Thyroid gland (tissue), 4 donors: Measurements from ENCODE around the gene RFX7.

Experiments
- POLR2A ChIP-seq, 2 donors: fragments of 450-650 bp; IDR thresholded peaks; one replicate each; pipeline ENCODE4 v1.6.1; 2017; ENCODE audit warnings: antibody characterized with exemption in 2 of 2, mild to moderate bottlenecking in 2 of 2, moderate library complexity in 1 of 2
- TF ChIP-seq, protein P1 (sequence below), 6 experiments: fragments of 200-600 bp in 3 of 6; fragments of 450-650 bp in 3 of 6; sonication (generic) in 3 of 6; IDR thresholded peaks; one replicate each; pipeline ENCODE4 v1.5.1; 2016 to 2019; ENCODE audit warnings: antibody characterized with exemption in 6 of 6, mild to moderate bottlenecking in 2 of 6, inconsistent platforms in 1 of 6, moderate library complexity in 1 of 6

GRCh38 chr15:56059716-56060115 lies 184.0 kb downstream of the RFX7 start:
- TF ChIP-seq, protein P1, sequence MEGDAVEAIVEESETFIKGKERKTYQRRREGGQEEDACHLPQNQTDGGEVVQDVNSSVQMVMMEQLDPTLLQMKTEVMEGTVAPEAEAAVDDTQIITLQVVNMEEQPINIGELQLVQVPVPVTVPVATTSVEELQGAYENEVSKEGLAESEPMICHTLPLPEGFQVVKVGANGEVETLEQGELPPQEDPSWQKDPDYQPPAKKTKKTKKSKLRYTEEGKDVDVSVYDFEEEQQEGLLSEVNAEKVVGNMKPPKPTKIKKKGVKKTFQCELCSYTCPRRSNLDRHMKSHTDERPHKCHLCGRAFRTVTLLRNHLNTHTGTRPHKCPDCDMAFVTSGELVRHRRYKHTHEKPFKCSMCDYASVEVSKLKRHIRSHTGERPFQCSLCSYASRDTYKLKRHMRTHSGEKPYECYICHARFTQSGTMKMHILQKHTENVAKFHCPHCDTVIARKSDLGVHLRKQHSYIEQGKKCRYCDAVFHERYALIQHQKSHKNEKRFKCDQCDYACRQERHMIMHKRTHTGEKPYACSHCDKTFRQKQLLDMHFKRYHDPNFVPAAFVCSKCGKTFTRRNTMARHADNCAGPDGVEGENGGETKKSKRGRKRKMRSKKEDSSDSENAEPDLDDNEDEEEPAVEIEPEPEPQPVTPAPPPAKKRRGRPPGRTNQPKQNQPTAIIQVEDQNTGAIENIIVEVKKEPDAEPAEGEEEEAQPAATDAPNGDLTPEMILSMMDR (IDR thresholded peaks at IDR 0.05) = no peak
- TF ChIP-seq POLR2A (IDR thresholded peaks at IDR 0.05) = no peak
